Measurements from ENCODE around the gene REEP2.
"Not testable (repeated sequence)": the region's sequence is repeated elsewhere in the genome, so short reads cannot be mapped to it uniquely, and the experiment has no call there.

DNA sequence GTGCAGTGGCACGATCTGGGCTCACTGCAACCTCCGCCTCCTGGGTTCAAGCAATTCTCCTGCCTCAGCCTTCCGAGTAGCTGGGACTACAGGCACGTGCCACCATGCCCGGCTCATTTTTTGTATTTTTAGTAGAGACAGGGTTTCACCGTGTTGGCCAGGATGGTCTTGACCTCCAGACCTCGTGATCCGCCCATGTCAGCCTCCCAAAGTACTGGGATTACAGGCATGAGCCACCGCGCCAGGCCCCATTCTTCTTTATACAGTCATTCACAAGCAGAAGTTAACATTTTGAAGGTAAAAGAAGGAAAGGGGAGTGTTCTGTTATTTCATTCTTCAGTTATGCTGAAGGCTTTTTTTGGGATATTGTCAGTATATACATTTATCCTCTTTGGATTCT, 48.9 kb upstream of the REEP2 start:
- not testable (repeated sequence) for TF ChIP-seq CTCF (IDR thresholded peaks at IDR 0.05); RFX5 (IDR thresholded peaks at IDR 0.05; ENCODE audit: low read length); RAD21 (IDR thresholded peaks at IDR 0.05; ENCODE audit: low read length); YY1 (IDR thresholded peaks at IDR 0.05; ENCODE audit: low read depth); EP300 (IDR thresholded peaks at IDR 0.05; ENCODE audit: borderline replicate concordance in 1 of 2, low read depth in 1 of 2, low read length in 1 of 2); ZBTB33 (IDR thresholded peaks at IDR 0.05; ENCODE audit: borderline replicate concordance, low read depth)
- TF ChIP-seq, protein P1, sequence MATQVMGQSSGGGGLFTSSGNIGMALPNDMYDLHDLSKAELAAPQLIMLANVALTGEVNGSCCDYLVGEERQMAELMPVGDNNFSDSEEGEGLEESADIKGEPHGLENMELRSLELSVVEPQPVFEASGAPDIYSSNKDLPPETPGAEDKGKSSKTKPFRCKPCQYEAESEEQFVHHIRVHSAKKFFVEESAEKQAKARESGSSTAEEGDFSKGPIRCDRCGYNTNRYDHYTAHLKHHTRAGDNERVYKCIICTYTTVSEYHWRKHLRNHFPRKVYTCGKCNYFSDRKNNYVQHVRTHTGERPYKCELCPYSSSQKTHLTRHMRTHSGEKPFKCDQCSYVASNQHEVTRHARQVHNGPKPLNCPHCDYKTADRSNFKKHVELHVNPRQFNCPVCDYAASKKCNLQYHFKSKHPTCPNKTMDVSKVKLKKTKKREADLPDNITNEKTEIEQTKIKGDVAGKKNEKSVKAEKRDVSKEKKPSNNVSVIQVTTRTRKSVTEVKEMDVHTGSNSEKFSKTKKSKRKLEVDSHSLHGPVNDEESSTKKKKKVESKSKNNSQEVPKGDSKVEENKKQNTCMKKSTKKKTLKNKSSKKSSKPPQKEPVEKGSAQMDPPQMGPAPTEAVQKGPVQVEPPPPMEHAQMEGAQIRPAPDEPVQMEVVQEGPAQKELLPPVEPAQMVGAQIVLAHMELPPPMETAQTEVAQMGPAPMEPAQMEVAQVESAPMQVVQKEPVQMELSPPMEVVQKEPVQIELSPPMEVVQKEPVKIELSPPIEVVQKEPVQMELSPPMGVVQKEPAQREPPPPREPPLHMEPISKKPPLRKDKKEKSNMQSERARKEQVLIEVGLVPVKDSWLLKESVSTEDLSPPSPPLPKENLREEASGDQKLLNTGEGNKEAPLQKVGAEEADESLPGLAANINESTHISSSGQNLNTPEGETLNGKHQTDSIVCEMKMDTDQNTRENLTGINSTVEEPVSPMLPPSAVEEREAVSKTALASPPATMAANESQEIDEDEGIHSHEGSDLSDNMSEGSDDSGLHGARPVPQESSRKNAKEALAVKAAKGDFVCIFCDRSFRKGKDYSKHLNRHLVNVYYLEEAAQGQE (IDR thresholded peaks at IDR 0.05; ENCODE audit: low read depth, low read length): not testable (repeated sequence)
- TF ChIP-seq, protein P2, sequence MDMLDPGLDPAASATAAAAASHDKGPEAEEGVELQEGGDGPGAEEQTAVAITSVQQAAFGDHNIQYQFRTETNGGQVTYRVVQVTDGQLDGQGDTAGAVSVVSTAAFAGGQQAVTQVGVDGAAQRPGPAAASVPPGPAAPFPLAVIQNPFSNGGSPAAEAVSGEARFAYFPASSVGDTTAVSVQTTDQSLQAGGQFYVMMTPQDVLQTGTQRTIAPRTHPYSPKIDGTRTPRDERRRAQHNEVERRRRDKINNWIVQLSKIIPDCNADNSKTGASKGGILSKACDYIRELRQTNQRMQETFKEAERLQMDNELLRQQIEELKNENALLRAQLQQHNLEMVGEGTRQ (IDR thresholded peaks at IDR 0.05; ENCODE audit: borderline replicate concordance, low read depth, low read length): not testable (repeated sequence)
